Spleen (tissue), 7 donors: ENCODE results near the gene PDAP1.

Source experiments
- CTCF ChIP-seq, 11 experiments: fragments of 200-600 bp in 7 of 11; fragments of 450-650 bp in 4 of 11; sonication (generic) in 4 of 11; IDR thresholded peaks in 8 of 11; conservative IDR thresholded peaks in 3 of 11; 1 replicate in 7 of 11; 2 replicates in 4 of 11; pipeline versions ENCODE4 v1.4.0 to v1.8.0; 2016 to 2021; ENCODE audit warnings: antibody characterized with exemption in 11 of 11, inconsistent platforms in 4 of 11, mild to moderate bottlenecking in 1 of 11
- POLR2A ChIP-seq, 3 donors: fragments of 450-650 bp; IDR thresholded peaks; one replicate each; pipeline ENCODE4 v1.5.1; 2017; ENCODE audit warnings: antibody characterized with exemption in 3 of 3, mild to moderate bottlenecking in 1 of 3
- donor health status: DM: no; HTN: no; CAD: no; lungs with moderate emphysema.
- donor health status: DM: no; HTN: no; CAD: no.
- donor health status: DM: no; HTN: no; CAD: no.

GRCh38 chr7:99410635-99411034, 2.2 kb upstream of the PDAP1 start:
- TF ChIP-seq CTCF (IDR thresholded peaks at IDR 0.05 in 8 of 11, conservative IDR thresholded peaks at IDR 0.05 in 3 of 11) (no peak), POLR2A (IDR thresholded peaks at IDR 0.05) (no peak)
